ENCODE measurements around the gene ANXA2R. TPM values are rescaled to one million over a fixed set of nuclear protein-coding genes. Genes with fewer than 3 reads are reported as not detected.
A peak's percentile ranks its signal among the peaks of the same experiment; 100 is the strongest.

Gene ANXA2R
- total RNA-seq, 1 experiment from 2014 or later = 3.1 TPM

DNA sequence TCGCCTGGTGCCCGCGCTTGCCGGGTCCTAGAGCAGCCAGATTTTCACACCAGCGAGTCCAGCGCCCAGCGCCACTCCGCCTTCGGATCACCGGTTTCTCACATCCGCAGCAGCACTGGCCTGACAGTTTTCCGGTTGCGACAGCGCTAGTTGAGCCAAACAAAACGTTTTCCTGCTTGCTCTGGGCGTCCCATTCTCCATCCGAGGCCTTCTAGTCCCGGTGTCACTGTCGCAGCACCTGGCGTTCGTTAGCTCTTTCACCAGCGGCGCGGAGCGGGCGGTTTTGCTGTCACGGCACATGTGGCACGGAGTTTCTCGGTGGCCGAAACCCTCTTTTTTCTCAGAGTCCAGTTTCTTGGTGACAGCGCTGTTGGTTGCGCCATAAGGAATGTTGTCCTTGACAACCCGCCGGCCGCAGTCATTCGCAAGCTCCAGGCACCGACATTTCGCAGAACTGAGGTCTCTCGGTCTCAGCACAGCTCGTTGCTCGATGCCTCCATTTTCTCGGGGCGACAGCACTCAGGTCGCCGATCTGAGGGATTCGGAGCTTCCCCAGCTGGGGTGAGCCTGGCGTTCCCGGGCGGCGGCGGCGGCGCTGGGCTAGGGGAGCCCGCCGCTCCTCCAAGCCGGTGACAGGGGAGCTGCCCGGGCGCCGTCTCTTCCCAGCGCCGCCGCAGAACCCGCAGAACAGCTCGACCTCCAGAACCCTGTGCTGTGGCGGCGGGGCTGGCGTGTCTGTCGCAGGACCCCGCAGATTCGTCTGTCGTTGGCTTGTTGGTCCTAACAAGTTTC lies 47.8 kb downstream of the ANXA2R start:
- peak overlapping the region; percentile 51 for H3K4me3 ChIP-seq (ENCODE audit: low read depth, low read length)

DNA sequence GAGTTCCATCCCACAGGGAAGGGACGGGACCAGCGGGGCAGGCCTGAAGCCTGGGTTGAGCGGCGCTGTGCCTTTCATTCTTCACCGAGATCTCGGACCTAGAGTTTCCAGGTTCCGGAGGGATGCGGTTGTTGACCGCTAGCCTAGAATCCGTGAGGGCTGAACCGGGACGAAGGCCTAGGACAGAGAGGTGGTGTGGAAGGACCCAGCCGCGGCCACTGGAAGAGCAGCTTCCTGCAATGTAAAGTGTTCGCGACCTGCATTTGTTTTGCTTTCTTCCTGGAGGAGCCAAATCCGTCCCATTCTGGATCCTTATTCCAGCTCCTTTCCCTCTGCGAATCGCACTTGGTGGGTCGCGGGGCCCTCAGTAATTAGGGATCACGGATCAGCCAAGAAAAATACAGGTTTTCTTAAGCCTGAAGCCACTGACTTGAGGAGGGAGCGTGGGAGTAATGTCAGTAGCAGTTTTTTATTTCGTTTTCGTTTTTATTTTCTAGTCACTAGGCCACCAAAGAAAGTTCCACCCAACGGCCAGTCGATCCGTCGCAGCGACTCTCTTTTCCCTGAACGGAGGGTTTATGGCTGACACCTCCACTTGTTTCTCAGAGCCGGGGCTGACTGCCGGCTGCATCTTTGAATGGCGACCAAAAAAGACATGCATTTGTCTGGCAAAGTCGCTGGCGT lies 48.6 kb downstream of the ANXA2R start:
- peaks cover 14% of the 10 kb centered on the region for H3K4me1 Mint-ChIP-seq (ENCODE audit: low read depth, unreplicated experiment)
- Histone ChIP-seq H3K9me3 (0 out of 2 replicates have a peak, but pooled peaks cover 3% of the 10 kb centered on the region), H3K36me3 (ENCODE audit: control insufficient read depth, insufficient read depth, low read length) (no peaks in the 10 kb centered on the region), H3K27me3 (replicated peaks; ENCODE audit: control insufficient read depth, insufficient read depth, low read length) (no peaks in the 10 kb centered on the region), H3K4me3 (ENCODE audit: low read depth, low read length) (peak overlapping the region; percentile 51), H3K4me1 (peaks cover 12% of the 10 kb centered on the region)
- no peak for DNase-seq
- POLR2A ChIA-PET = interaction anchor here (1.0 kb wide), 1 partner anchor 17 kb away, joined by 7 read pairs; no protein-coding TSS in a partner anchor
- CTCF ChIA-PET = interaction anchor here (0.8 to 1.3 kb wide), 2 partner anchors 28 to 83 kb away, joined by 3 to 6 read pairs; no protein-coding TSS in a partner anchor
- peak overlapping the region; percentile 89 for H3K4me3 Mint-ChIP-seq (ENCODE audit: unreplicated experiment)
- no peak for TF ChIP-seq CTCF (IDR thresholded peaks at IDR 0.05; ENCODE audit: insufficient read depth in 1 of 2, low read depth in 1 of 2, low read length in 1 of 2, severe bottlenecking in 1 of 2, unreplicated experiment in 1 of 2)
- H3K27me3 Mint-ChIP-seq (ENCODE audit: insufficient read depth, unreplicated experiment) = no peaks in the 10 kb centered on the region
- peaks cover 10% of the 10 kb centered on the region for H3K36me3 Mint-ChIP-seq (ENCODE audit: insufficient read depth, unreplicated experiment)
- TSS peak; percentile 51 for BruUV-seq (replicated peaks)
- H3K27ac Mint-ChIP-seq (ENCODE audit: unreplicated experiment) = peak overlapping the region; percentile 94
- peaks cover 8% of the 10 kb centered on the region for H3K9me3 Mint-ChIP-seq (ENCODE audit: unreplicated experiment)
- intact Hi-C loops (cut with micrococcal nuclease; ENCODE audit: unreplicated experiment) = loop anchor here (5.0 kb wide), 2 partner anchors 49 to 79 kb away; no protein-coding TSS in a partner anchor

More for the DNA sequence above, 47.8 kb downstream of the ANXA2R start:
- peaks cover 10% of the 10 kb centered on the region for H3K36me3 Mint-ChIP-seq (ENCODE audit: insufficient read depth, unreplicated experiment)
- Histone ChIP-seq H3K4me1 (peaks cover 5% of the 10 kb centered on the region), H3K27me3 (replicated peaks; ENCODE audit: control insufficient read depth, insufficient read depth, low read length) (no peaks in the 10 kb centered on the region), H3K36me3 (ENCODE audit: control insufficient read depth, insufficient read depth, low read length) (no peaks in the 10 kb centered on the region), H3K9me3 (0 out of 2 replicates have a peak, but pooled peaks cover 3% of the 10 kb centered on the region)
- intact Hi-C loops (cut with micrococcal nuclease; ENCODE audit: unreplicated experiment) = loop anchor here (5.0 kb wide), 2 partner anchors 50 to 80 kb away; no protein-coding TSS in a partner anchor
- peak overlapping the region; percentile 89 for H3K4me3 Mint-ChIP-seq (ENCODE audit: unreplicated experiment)
- ChIA-PET CTCF (interaction anchor here (0.8 to 1.3 kb wide), 2 partner anchors 28 to 83 kb away, joined by 3 to 6 read pairs; no protein-coding TSS in a partner anchor), POLR2A (interaction anchor here (0.7 to 1.0 kb wide), 2 partner anchors 16 to 21 kb away, joined by 4 to 7 read pairs; no protein-coding TSS in a partner anchor)
- H3K27me3 Mint-ChIP-seq (ENCODE audit: insufficient read depth, unreplicated experiment) = no peaks in the 10 kb centered on the region
- H3K27ac Mint-ChIP-seq (ENCODE audit: unreplicated experiment) = peak overlapping the region; percentile 94
- peak; percentile 65 to 67 for DNase-seq
- H3K9me3 Mint-ChIP-seq (ENCODE audit: unreplicated experiment) = peaks cover 6% of the 10 kb centered on the region
- TF ChIP-seq CTCF (IDR thresholded peaks at IDR 0.05; ENCODE audit: insufficient read depth in 1 of 2, low read depth in 1 of 2, low read length in 1 of 2, severe bottlenecking in 1 of 2, unreplicated experiment in 1 of 2) = no peak
- H3K4me1 Mint-ChIP-seq (ENCODE audit: low read depth, unreplicated experiment) = peaks cover 7% of the 10 kb centered on the region
- BruUV-seq (replicated peaks) = no TSS peak

GRCh38 chr5:42990892-42991291 lies 49.2 kb downstream of the ANXA2R start:
- Histone ChIP-seq H3K4me1 (peaks cover 19% of the 10 kb centered on the region), H3K4me3 (ENCODE audit: low read depth, low read length) (no peak overlapping the region), H3K36me3 (ENCODE audit: control insufficient read depth, insufficient read depth, low read length) (no peaks in the 10 kb centered on the region), H3K9me3 (peaks cover 4% of the 10 kb centered on the region; the same call in 1 of the 2 replicates), H3K27me3 (replicated peaks; ENCODE audit: control insufficient read depth, insufficient read depth, low read length) (no peaks in the 10 kb centered on the region)
- Mint-ChIP-seq H3K36me3 (ENCODE audit: insufficient read depth, unreplicated experiment) (peaks cover 10% of the 10 kb centered on the region), H3K27me3 (ENCODE audit: insufficient read depth, unreplicated experiment) (no peaks in the 10 kb centered on the region), H3K4me1 (ENCODE audit: low read depth, unreplicated experiment) (peaks cover 21% of the 10 kb centered on the region), H3K4me3 (ENCODE audit: unreplicated experiment) (peak overlapping the region; percentile 89), H3K9me3 (ENCODE audit: unreplicated experiment) (peaks cover 14% of the 10 kb centered on the region), H3K27ac (ENCODE audit: unreplicated experiment) (no peak overlapping the region)
- no peak for TF ChIP-seq CTCF (IDR thresholded peaks at IDR 0.05; ENCODE audit: insufficient read depth in 1 of 2, low read depth in 1 of 2, low read length in 1 of 2, severe bottlenecking in 1 of 2, unreplicated experiment in 1 of 2)
- BruUV-seq (replicated peaks) = no TSS peak
- intact Hi-C loops (cut with micrococcal nuclease; ENCODE audit: unreplicated experiment) = loop anchor here (5.0 kb wide), 2 partner anchors 49 to 79 kb away; no protein-coding TSS in a partner anchor
- POLR2A ChIA-PET = no interaction called here
- DNase-seq = no peak
- CTCF ChIA-PET = no interaction called here
